Stimulated activated CD4-positive, alpha-beta T cell treated with anti-CD3 and anti-CD28 coated beads, Interleukin-1b, Interleukin-23, amount 100 ng/mL, for 4 hours (primary cell): ENCODE data around the gene KATNAL1.
"Not testable (repeated sequence)": the region's sequence is repeated elsewhere in the genome, so short reads cannot be mapped to it uniquely, and the experiment has no call there.

Experiments
- DNase-seq, 2 donors: peaks; one replicate each; pipeline ENCODE4 v3.0.0-alpha.2; 2020; ENCODE audit warnings: low read depth in 2 of 2

The KATNAL1 gene

GRCh38 chr13:30292325-30292724 is 15.0 kb downstream of the KATNAL1 start:
- DNase-seq: no peak

GRCh38 chr13:30290812-30291436 is 16.4 kb downstream of the KATNAL1 start:
- no peak for DNase-seq

- no peak for DNase-seq
These were observed 17.8 kb downstream of the KATNAL1 start for GRCh38 chr13:30289533-30289932.

GRCh38 chr13:30286059-30286458 is 21.3 kb downstream of the KATNAL1 start:
- DNase-seq: not testable (repeated sequence)

GRCh38 chr13:30276178-30276577 is 31.2 kb downstream of the KATNAL1 start:
- no peak for DNase-seq

- DNase-seq: no peak
These were observed 33.3 kb downstream of the KATNAL1 start for GRCh38 chr13:30274083-30274482.

- not testable (repeated sequence) for DNase-seq
These were observed 37.3 kb downstream of the KATNAL1 start for GRCh38 chr13:30270035-30270434.

GRCh38 chr13:30268673-30269072 is 38.7 kb downstream of the KATNAL1 start:
- DNase-seq: no peak

GRCh38 chr13:30266756-30267155 is 40.6 kb downstream of the KATNAL1 start:
- no peak for DNase-seq

- not testable (repeated sequence) for DNase-seq
These were observed 48.1 kb downstream of the KATNAL1 start for GRCh38 chr13:30259149-30259733.

GRCh38 chr13:30257468-30258099 is 49.8 kb downstream of the KATNAL1 start:
- no peak for DNase-seq

GRCh38 chr13:30256713-30257467 is 50.5 kb downstream of the KATNAL1 start:
- DNase-seq: no peak

GRCh38 chr13:30255696-30256095 is 51.7 kb downstream of the KATNAL1 start:
- DNase-seq: no peak

- no peak for DNase-seq
These were observed 53.5 kb downstream of the KATNAL1 start for GRCh38 chr13:30253830-30254229.

GRCh38 chr13:30247406-30247805 is 59.9 kb downstream of the KATNAL1 start:
- DNase-seq: no peak

- DNase-seq: no peak
These were observed 65.8 kb downstream of the KATNAL1 start for GRCh38 chr13:30241532-30241931.

GRCh38 chr13:30240608-30241007 is 66.7 kb downstream of the KATNAL1 start:
- no peak for DNase-seq

- no peak for DNase-seq
These were observed 72.1 kb downstream of the KATNAL1 start for GRCh38 chr13:30235216-30235615.

- no peak for DNase-seq
These were observed 72.7 kb downstream of the KATNAL1 start for GRCh38 chr13:30234619-30235162.

- DNase-seq: no peak
These were observed 82.6 kb downstream of the KATNAL1 start for GRCh38 chr13:30224732-30225131.

- no peak for DNase-seq
These were observed 85.1 kb downstream of the KATNAL1 start for GRCh38 chr13:30222254-30222653.

- DNase-seq: no peak
These were observed 91.2 kb downstream of the KATNAL1 start for GRCh38 chr13:30216111-30216510.
